NT2/D1 (cell line): ENCODE results near the gene NKAIN2.
A peak's percentile ranks its signal among the peaks of the same experiment; 100 is the strongest.

Source experiments
- DNase-seq: peaks from one replicate; pipeline ENCODE4 v3.0.0-alpha.2; 2011; ENCODE audit warnings: low read depth, low spot score
- H3K27me3 ChIP-seq: 2 replicates; pipeline ENCODE4 v1.6.0; 2011; ENCODE audit warnings: mild to moderate bottlenecking; ENCODE audit not compliant: insufficient read length, insufficient read depth
- H3K36me3 ChIP-seq: 2 replicates; pipeline ENCODE4 v1.6.1; 2011; ENCODE audit warnings: mild to moderate bottlenecking, low read length, mixed read lengths; ENCODE audit not compliant: insufficient read depth, insufficient read length
- H3K4me1 ChIP-seq: 2 replicates; pipeline ENCODE4 v1.5.1; 2011; ENCODE audit not compliant: insufficient read depth, insufficient read length
- H3K4me3 ChIP-seq: 2 replicates; pipeline ENCODE4 v1.5.1; 2011; ENCODE audit warnings: low read depth; ENCODE audit not compliant: insufficient read length
- H3K9ac ChIP-seq: 2 replicates; pipeline ENCODE4 v1.6.0; 2011; ENCODE audit warnings: low read depth; ENCODE audit not compliant: insufficient read length
- H3K9me3 ChIP-seq: 2 replicates; pipeline ENCODE4 v1.5.1; 2011; ENCODE audit warnings: mild to moderate bottlenecking, low read length; ENCODE audit not compliant: insufficient read depth
- SUZ12 ChIP-seq: IDR thresholded peaks from 2 replicates; pipeline ENCODE4 v1.6.1; 2011; ENCODE audit not compliant: insufficient read length, insufficient read depth; ENCODE audit errors: extremely low read depth
- YY1 ChIP-seq: IDR thresholded peaks from 2 replicates; pipeline ENCODE4 v1.6.1; 2011; ENCODE audit not compliant: insufficient read length, insufficient read depth
- ZNF274 ChIP-seq: IDR thresholded peaks from 2 replicates; pipeline ENCODE4 v1.6.1; 2011; ENCODE audit warnings: mild to moderate bottlenecking, low read depth, low read length

Gene NKAIN2

GRCh38 chr6:123803504-123804013 is at the start of gene NKAIN2:
Gene NKAIN2, plus strand, starts transcription at chr6:123803865.
- no peak for DNase-seq
- peak within 1 kb of the TSS; percentile 70 for H3K9ac ChIP-seq
- peak within 1 kb of the TSS; percentile 47 for H3K4me3 ChIP-seq

GRCh38 chr6:123759472-123759871 is 44.2 kb upstream of the NKAIN2 start:
- Histone ChIP-seq H3K36me3 (no peaks in the 10 kb centered on the region), H3K27me3 (no peaks in the 10 kb centered on the region), H3K4me3 (no peak overlapping the region), H3K4me1 (no peaks in the 10 kb centered on the region), H3K9me3 (no peaks in the 10 kb centered on the region), H3K9ac (no peak overlapping the region)
- TF ChIP-seq SUZ12 (no peak), YY1 (no peak), ZNF274 (no peak)
- no peak for DNase-seq

More at GRCh38 chr6:123803504-123804013, at the start of gene NKAIN2:
- Histone ChIP-seq H3K36me3 (no peaks in the 10 kb centered on the region), H3K27me3 (peaks cover 24% of the 10 kb centered on the region), H3K9me3 (no peaks in the 10 kb centered on the region), H3K4me1 (no peaks in the 10 kb centered on the region)
- TF ChIP-seq ZNF274 (no peak), YY1 (no peak), SUZ12 (no peak)

GRCh38 chr6:123763904-123764303 is 39.8 kb upstream of the NKAIN2 start:
- Histone ChIP-seq H3K4me1 (no peaks in the 10 kb centered on the region), H3K9ac (no peak overlapping the region), H3K4me3 (no peak overlapping the region), H3K9me3 (no peaks in the 10 kb centered on the region), H3K36me3 (no peaks in the 10 kb centered on the region), H3K27me3 (no peaks in the 10 kb centered on the region)
- no peak for DNase-seq
- TF ChIP-seq YY1 (no peak), ZNF274 (no peak), SUZ12 (no peak)

- DNase-seq: no peak
- Histone ChIP-seq H3K4me3 (no peak overlapping the region), H3K36me3 (no peaks in the 10 kb centered on the region), H3K9me3 (no peaks in the 10 kb centered on the region), H3K9ac (no peak overlapping the region), H3K4me1 (no peaks in the 10 kb centered on the region), H3K27me3 (no peaks in the 10 kb centered on the region)
- TF ChIP-seq ZNF274 (no peak), YY1 (no peak), SUZ12 (no peak)
Observed at GRCh38 chr6:123764722-123765121, 38.9 kb upstream of the NKAIN2 start.

- no peak overlapping the region for H3K4me3 ChIP-seq
- no peak overlapping the region for H3K9ac ChIP-seq
- TF ChIP-seq ZNF274 (no peak), YY1 (no peak), SUZ12 (no peak)
Observed at GRCh38 chr6:123768921-123769320, 34.7 kb upstream of the NKAIN2 start.

GRCh38 chr6:123769431-123769830 is 34.2 kb upstream of the NKAIN2 start:
- no peaks in the 10 kb centered on the region for H3K36me3 ChIP-seq
- no peak overlapping the region for H3K4me3 ChIP-seq
- TF ChIP-seq ZNF274: no peak
- TF ChIP-seq SUZ12: no peak
- TF ChIP-seq YY1: no peak
- H3K9ac ChIP-seq: no peak overlapping the region
- DNase-seq: no peak
- no peaks in the 10 kb centered on the region for H3K4me1 ChIP-seq
- no peaks in the 10 kb centered on the region for H3K9me3 ChIP-seq
- H3K27me3 ChIP-seq: no peaks in the 10 kb centered on the region

More at GRCh38 chr6:123768921-123769320, 34.7 kb upstream of the NKAIN2 start:
- H3K27me3 ChIP-seq: no peaks in the 10 kb centered on the region
- H3K4me1 ChIP-seq: no peaks in the 10 kb centered on the region
- no peaks in the 10 kb centered on the region for H3K9me3 ChIP-seq
- no peak for DNase-seq
- H3K36me3 ChIP-seq: no peaks in the 10 kb centered on the region

- TF ChIP-seq YY1: no peak
- TF ChIP-seq SUZ12: no peak
- TF ChIP-seq ZNF274: no peak
- H3K27me3 ChIP-seq: no peaks in the 10 kb centered on the region
- no peaks in the 10 kb centered on the region for H3K9me3 ChIP-seq
- no peak for DNase-seq
- no peak overlapping the region for H3K4me3 ChIP-seq
- no peaks in the 10 kb centered on the region for H3K36me3 ChIP-seq
- no peaks in the 10 kb centered on the region for H3K4me1 ChIP-seq
- no peak overlapping the region for H3K9ac ChIP-seq
Observed at GRCh38 chr6:123770247-123770949, 33.3 kb upstream of the NKAIN2 start.
